ENCODE measurements around the gene APELA.

- TF ChIP-seq EZH2 (IDR thresholded peaks at IDR 0.05; ENCODE audit: low read length, missing control alignments) (no peak), CTCF (conservative IDR thresholded peaks at IDR 0.05 in 1 of 2, IDR thresholded peaks at IDR 0.05 in 1 of 2; ENCODE audit: low read depth in 1 of 2, low read length in 2 of 2) (no peak)
These were observed 25.6 kb downstream of the APELA start for GRCh38 chr4:164902608-164903007.

All from fibroblast of lung (primary cell).